ENCODE data around the gene BMP2. TPM values are rescaled to one million over a fixed set of nuclear protein-coding genes. Genes with fewer than 3 reads are reported as not detected.

BMP2 gene
- total and polyA plus RNA-seq, 2 of the 4 experiments (the other 2 are of a cell fraction): 0.18 to 0.21 TPM

- Histone ChIP-seq H2BK15ac (ENCODE audit: low read depth, low read length) (no peak overlapping the region), H3K56ac (ENCODE audit: extremely low read depth, insufficient read depth, low read length) (no peak overlapping the region), H3K4me3 (ENCODE audit: insufficient read depth, low read depth, low read length) (no peak overlapping the region), H3K4me1 (ENCODE audit: control insufficient read depth, insufficient read depth, low read length) (no peaks in the 10 kb centered on the region), H4K8ac (ENCODE audit: low read depth in 2 of 2, low read length in 2 of 2) (no peak overlapping the region), H2BK120ac (ENCODE audit: low read depth, low read length) (no peak overlapping the region), H3K4ac (ENCODE audit: low read depth, low read length) (no peak overlapping the region), H3K9ac (ENCODE audit: low read depth, low read length) (no peak overlapping the region), H2AFZ (replicated peaks; ENCODE audit: low read length, poor library complexity) (no peak overlapping the region), H3K9me1 (ENCODE audit: insufficient read depth, low read length) (no peaks in the 10 kb centered on the region), H3K18ac (ENCODE audit: low read depth, low read length) (no peak overlapping the region), H3K14ac (replicated peaks; ENCODE audit: low read depth, low read length) (no peak overlapping the region), H4K5ac (ENCODE audit: low read depth, low read length) (no peak overlapping the region), H4K20me1 (ENCODE audit: insufficient read depth, low read length) (no peaks in the 10 kb centered on the region), H3K36me3 (ENCODE audit: control insufficient read depth, insufficient read depth, low read length) (no peaks in the 10 kb centered on the region), H2AK9ac (replicated peaks; ENCODE audit: low read depth, low read length, poor library complexity) (no peak overlapping the region), H3K9me3 (ENCODE audit: control insufficient read depth, insufficient read depth, low read length) (no peaks in the 10 kb centered on the region), H3K79me1 (ENCODE audit: low read depth in 1 of 2, low read length in 2 of 2) (no peaks in the 10 kb centered on the region), H3K4me2 (ENCODE audit: low read depth, low read length) (no peak overlapping the region), H3K23ac (ENCODE audit: low read depth, low read length) (no peak overlapping the region), H4K91ac (ENCODE audit: insufficient read depth, low read depth, low read length) (no peak overlapping the region), H2BK5ac (ENCODE audit: low read depth, low read length, poor library complexity, severe bottlenecking) (no peak overlapping the region), H3K27ac (ENCODE audit: insufficient read depth, low read length) (no peak overlapping the region), H3K27me3 (ENCODE audit: control insufficient read depth, insufficient read depth, low read length) (no peaks in the 10 kb centered on the region), H2BK20ac (ENCODE audit: low read depth, low read length) (no peak overlapping the region), H2AK5ac (ENCODE audit: low read depth, low read length) (no peak overlapping the region)
- CTCF ChIA-PET: no interaction called here
- no CpG with 5 or more reads among the region's 2 CpGs for WGBS, 2 experiments (ENCODE audit: extremely low coverage in 2 of 2, insufficient read length in 1 of 2)
- in situ Hi-C loops (cut with MboI; ENCODE audit: low sequenced_read_pairs): no loop called here
- DNase-seq: no peak
- POLR2A ChIA-PET (ENCODE audit: unreplicated experiment): no interaction called here
- no peak for TF ChIP-seq CEBPB (IDR thresholded peaks at IDR 0.05; ENCODE audit: low read depth, low read length)
- TF ChIP-seq CHD1 (IDR thresholded peaks at IDR 0.05; ENCODE audit: low read depth, low read length): no peak
- peak; percentile 16; the same call in 1 of the 2 replicates for TF ChIP-seq CTCF (conservative IDR thresholded peaks at IDR 0.05; ENCODE audit: low read depth, low read length)
- dilution Hi-C loops (cut with HindIII; ENCODE audit: low sequenced_read_pairs, unreplicated experiment): no loop called here
- no TSS peak for BruUV-seq (replicated peaks)
- ATAC-seq (ENCODE audit: low read depth): no peak
- intact Hi-C loops (cut with micrococcal nuclease): loop anchor here (5.0 kb wide), 1 partner anchor 552 kb away; no protein-coding TSS in a partner anchor
Observed at GRCh38 chr20:6819599-6819998, 52.1 kb downstream of the BMP2 start.

Measured in IMR-90 (cell line).